ENCODE data around the gene MTHFD1L.

GRCh38 chr6:151027295-151027747 lies 161.8 kb downstream of the MTHFD1L start:
- TF ChIP-seq YY1 (IDR thresholded peaks at IDR 0.05; ENCODE audit: insufficient read depth, insufficient read length) (no peak), SUZ12 (IDR thresholded peaks at IDR 0.05; ENCODE audit: extremely low read depth, insufficient read depth, insufficient read length) (no peak)

All from NT2/D1 (cell line).